Non-pigmented ciliary epithelial cell (primary cell): ENCODE data around the gene GSTA3.
"Not testable (repeated sequence)": the region's sequence is repeated elsewhere in the genome, so short reads cannot be mapped to it uniquely, and the experiment has no call there.

Experiments used
- DNase-seq: peaks from one replicate; pipeline ENCODE4 v3.0.0-alpha.2; 2010; ENCODE audit warnings: low read depth

GSTA3 gene

DNA sequence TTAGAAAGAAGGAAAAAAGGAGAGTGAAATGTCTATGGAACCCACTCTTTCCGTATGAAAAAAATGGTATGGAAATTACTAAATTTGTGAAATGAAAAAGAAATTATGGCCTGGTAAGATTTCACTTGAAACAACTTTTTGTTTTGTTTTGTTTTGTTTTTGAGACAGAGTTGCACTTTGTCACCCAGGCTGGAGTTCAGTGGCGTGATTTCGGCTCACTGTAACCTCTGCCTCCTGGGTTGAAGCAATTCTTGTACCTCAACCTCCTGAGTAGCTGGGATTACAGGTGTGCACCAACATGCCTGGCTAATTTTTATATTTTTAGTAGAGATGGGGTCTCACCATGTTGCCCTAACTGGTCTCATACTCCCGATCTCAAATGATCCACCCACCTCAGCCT, 51.1 kb downstream of the GSTA3 start:
- DNase-seq: no peak

GRCh38 chr6:52856137-52856536, 53.4 kb downstream of the GSTA3 start:
- not testable (repeated sequence) for DNase-seq

GRCh38 chr6:52849137-52849536, 60.4 kb downstream of the GSTA3 start:
- no peak for DNase-seq
